ENCODE results near the gene CDCA8. TPM values are rescaled to one million over a fixed set of nuclear protein-coding genes. Genes with fewer than 3 reads are reported as not detected.

Gene CDCA8
- total and polyA plus RNA-seq, 4 donors: 0.80 to 2.2 (median 1.6) TPM

GRCh38 chr1:37661401-37661800 lies 30.9 kb upstream of the CDCA8 start:
- Histone ChIP-seq H3K9ac (ENCODE audit: insufficient read depth in 1 of 2, low read length in 2 of 2) (no peak overlapping the region), H3K9me3 (ENCODE audit: control insufficient read depth in 4 of 4, insufficient read depth in 3 of 4, low read length in 3 of 4) (peaks cover 0 to 2% (median 0%) of the 10 kb centered on the region in 4 donors), H3K36me3 (ENCODE audit: control insufficient read depth in 4 of 4, insufficient read depth in 4 of 4, low read length in 4 of 4) (no peaks in the 10 kb centered on the region), H3K4me1 (ENCODE audit: control insufficient read depth in 5 of 5, insufficient read depth in 5 of 5, low read length in 5 of 5) (no peaks in the 10 kb centered on the region), H3K27me3 (ENCODE audit: control insufficient read depth in 3 of 3, insufficient read depth in 3 of 3, low read length in 2 of 3) (peaks cover 0 to 2% (median 0%) of the 10 kb centered on the region in 3 donors), H3K27ac (ENCODE audit: low read depth in 1 of 2, low read length in 1 of 2) (no peak overlapping the region), H3K4me3 (no peak overlapping the region)
- ATAC-seq (ENCODE audit: insufficient read depth, low FRiP score) (no peak), DNase-seq (no peak)
- WGBS, 2 donors: 60 to 70% methylated on average over 9 of the region's 9 CpGs
- TF ChIP-seq CTCF (IDR thresholded peaks at IDR 0.05; ENCODE audit: control extremely low read depth, extremely low read depth): no peak

- ATAC-seq (ENCODE audit: insufficient read depth, low FRiP score): no peak
- Histone ChIP-seq H3K27ac (ENCODE audit: low read depth in 1 of 2, low read length in 1 of 2) (no peak overlapping the region), H3K4me1 (ENCODE audit: control insufficient read depth in 5 of 5, insufficient read depth in 5 of 5, low read length in 5 of 5) (no peaks in the 10 kb centered on the region), H3K36me3 (ENCODE audit: control insufficient read depth in 4 of 4, insufficient read depth in 4 of 4, low read length in 4 of 4) (no peaks in the 10 kb centered on the region), H3K9ac (ENCODE audit: insufficient read depth in 1 of 2, low read length in 2 of 2) (no peak overlapping the region), H3K9me3 (ENCODE audit: control insufficient read depth in 4 of 4, insufficient read depth in 3 of 4, low read length in 3 of 4) (peaks cover 0 to 2% (median 0%) of the 10 kb centered on the region in 4 donors), H3K27me3 (ENCODE audit: control insufficient read depth in 3 of 3, insufficient read depth in 3 of 3, low read length in 2 of 3) (peaks cover 0 to 2% (median 0%) of the 10 kb centered on the region in 3 donors), H3K4me3 (no peak overlapping the region)
- TF ChIP-seq CTCF (IDR thresholded peaks at IDR 0.05; ENCODE audit: control extremely low read depth, extremely low read depth): no peak
- 78 to 84% methylated on average over 11 of the region's 11 CpGs for WGBS, 2 donors
- DNase-seq: no peak
These were observed 30.1 kb upstream of the CDCA8 start for GRCh38 chr1:37662031-37662755.

DNA sequence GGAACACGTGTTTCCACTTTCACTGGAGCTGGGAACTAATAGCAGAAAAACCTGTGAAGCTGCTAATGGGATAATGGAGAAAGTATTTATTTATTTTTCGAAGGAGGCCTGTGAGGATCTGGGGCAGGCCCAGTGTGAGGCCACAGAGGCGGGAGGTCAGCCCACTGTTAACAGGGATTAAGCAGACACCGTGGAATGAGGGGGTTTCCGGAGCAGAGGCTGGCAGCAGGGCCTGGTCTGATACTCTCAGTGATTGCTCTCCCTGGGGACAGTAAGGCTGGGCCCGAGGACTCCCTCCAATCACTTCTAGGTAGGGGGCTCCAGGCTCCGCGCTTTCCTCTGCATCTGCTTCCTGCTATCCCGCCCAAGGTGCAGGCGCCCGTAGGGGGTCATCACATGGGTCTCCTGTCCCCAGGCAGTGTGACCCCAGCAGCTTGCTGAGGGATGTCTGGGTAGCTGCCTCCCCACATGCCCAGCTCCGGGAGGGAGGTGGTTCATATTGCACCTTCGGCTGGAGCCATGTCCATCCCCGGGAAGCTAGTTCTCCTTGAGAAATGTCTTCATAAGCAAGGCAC lies 28.8 kb upstream of the CDCA8 start:
- no peak overlapping the region for H3K4me3 ChIP-seq
- no peaks in the 10 kb centered on the region for H3K4me1 ChIP-seq (ENCODE audit: control insufficient read depth in 5 of 5, insufficient read depth in 5 of 5, low read length in 5 of 5)
- H3K36me3 ChIP-seq (ENCODE audit: control insufficient read depth in 4 of 4, insufficient read depth in 4 of 4, low read length in 4 of 4): no peaks in the 10 kb centered on the region
- TF ChIP-seq CTCF (IDR thresholded peaks at IDR 0.05; ENCODE audit: control extremely low read depth, extremely low read depth): no peak
- no peak overlapping the region for H3K27ac ChIP-seq (ENCODE audit: low read depth in 1 of 2, low read length in 1 of 2)
- no peak for ATAC-seq (ENCODE audit: insufficient read depth, low FRiP score)
- no peak overlapping the region for H3K9ac ChIP-seq (ENCODE audit: insufficient read depth in 1 of 2, low read length in 2 of 2)
- no peak for DNase-seq
- peaks cover 0 to 2% (median 0%) of the 10 kb centered on the region in 4 donors for H3K9me3 ChIP-seq (ENCODE audit: control insufficient read depth in 4 of 4, insufficient read depth in 3 of 4, low read length in 3 of 4)
- 45 to 65% methylated on average over 14 of the region's 14 CpGs for WGBS, 2 donors
- peaks cover 0 to 8% (median 2%) of the 10 kb centered on the region in 3 donors for H3K27me3 ChIP-seq (ENCODE audit: control insufficient read depth in 3 of 3, insufficient read depth in 3 of 3, low read length in 2 of 3)
